Measurements from ENCODE around the gene ZNF616.
"Not testable (repeated sequence)": the region's sequence is repeated elsewhere in the genome, so short reads cannot be mapped to it uniquely, and the experiment has no call there.

ZNF616 gene

DNA sequence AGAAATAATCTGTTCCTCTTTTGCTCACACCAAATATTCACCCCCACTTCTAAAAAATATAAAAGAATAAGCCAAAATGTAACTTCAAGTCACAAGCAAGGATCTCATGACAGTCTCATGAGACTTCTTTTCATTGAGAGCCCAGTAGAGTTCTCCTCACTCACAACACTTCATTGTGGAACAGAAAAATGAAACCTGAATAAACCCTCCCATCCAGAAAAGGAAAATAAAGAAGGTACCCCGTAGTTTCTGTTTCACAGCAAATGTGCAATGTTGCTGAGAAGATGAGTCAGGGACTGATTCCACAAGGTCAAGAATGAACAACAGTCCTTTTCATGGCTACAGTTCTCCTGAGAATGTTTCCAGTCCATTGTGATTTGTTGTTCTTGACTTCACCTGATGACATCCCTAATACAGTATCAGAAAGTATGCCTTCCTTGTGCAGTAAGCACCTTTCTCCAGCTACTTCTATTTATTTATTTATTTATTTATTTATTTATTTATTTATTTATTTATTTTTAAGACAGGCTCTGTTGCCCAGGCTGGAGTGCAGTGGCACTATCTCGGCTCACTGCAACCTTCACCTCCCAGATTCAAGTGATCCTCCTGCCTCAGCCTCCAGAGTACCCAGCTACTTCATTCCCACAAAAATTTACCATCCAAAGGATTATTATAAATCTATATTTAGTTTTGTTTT lies 37.7 kb downstream of the ZNF616 start:
- no peaks in the 10 kb centered on the region for H3K27me3 ChIP-seq (ENCODE audit: control insufficient read depth, insufficient read depth, low read length)
- H3K4me3 ChIP-seq (ENCODE audit: low read length), result no peak overlapping the region
- no peak overlapping the region for H3K9ac ChIP-seq (ENCODE audit: low read depth, low read length)
- no peak overlapping the region for H3K4me2 ChIP-seq (ENCODE audit: low read length)
- peaks cover 5% of the 10 kb centered on the region for H3K9me3 ChIP-seq (replicated peaks; ENCODE audit: low read length)
- no peaks in the 10 kb centered on the region for H3K36me3 ChIP-seq (ENCODE audit: insufficient read depth, low read length)
- no peaks in the 10 kb centered on the region for H3K4me1 ChIP-seq (ENCODE audit: control insufficient read depth, insufficient read depth, low read length)

DNA sequence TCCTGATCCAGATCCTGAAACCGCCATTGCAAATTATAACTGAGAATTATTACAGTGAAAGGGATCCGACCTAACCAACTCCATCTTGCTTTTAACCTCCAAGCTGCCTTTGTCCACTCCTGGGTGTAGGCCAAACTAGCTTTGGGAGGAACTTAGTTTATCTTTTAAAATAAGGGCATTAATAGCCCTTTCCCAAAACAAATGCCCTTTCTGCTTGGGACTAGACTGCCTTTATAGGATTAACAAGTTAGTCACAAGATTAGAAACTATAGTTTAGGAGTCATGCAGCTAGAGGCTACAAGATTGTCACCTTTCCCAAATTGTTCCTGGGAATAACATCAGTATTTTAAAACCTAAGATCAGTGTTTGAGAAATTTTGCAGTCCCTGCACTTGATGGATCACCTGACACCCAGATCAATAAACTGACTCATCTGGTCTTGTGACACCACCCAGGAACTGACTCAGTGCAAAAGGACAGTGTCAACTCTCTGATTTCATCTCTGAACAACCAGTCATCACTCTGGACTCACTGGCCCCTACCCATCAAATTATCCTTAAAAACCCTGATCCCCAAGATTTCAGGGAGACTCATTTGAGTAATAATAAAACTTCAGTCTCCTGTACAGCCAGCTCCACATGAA lies 40.1 kb downstream of the ZNF616 start:
- Histone ChIP-seq H3K27me3 (ENCODE audit: control insufficient read depth, insufficient read depth, low read length) (no peaks in the 10 kb centered on the region), H3K4me2 (ENCODE audit: low read length) (no peak overlapping the region), H3K9ac (ENCODE audit: low read depth, low read length) (no peak overlapping the region), H3K9me3 (replicated peaks; ENCODE audit: low read length) (peaks cover 6% of the 10 kb centered on the region), H3K4me3 (ENCODE audit: low read length) (no peak overlapping the region), H3K36me3 (ENCODE audit: insufficient read depth, low read length) (no peaks in the 10 kb centered on the region), H3K4me1 (ENCODE audit: control insufficient read depth, insufficient read depth, low read length) (no peaks in the 10 kb centered on the region)

DNA sequence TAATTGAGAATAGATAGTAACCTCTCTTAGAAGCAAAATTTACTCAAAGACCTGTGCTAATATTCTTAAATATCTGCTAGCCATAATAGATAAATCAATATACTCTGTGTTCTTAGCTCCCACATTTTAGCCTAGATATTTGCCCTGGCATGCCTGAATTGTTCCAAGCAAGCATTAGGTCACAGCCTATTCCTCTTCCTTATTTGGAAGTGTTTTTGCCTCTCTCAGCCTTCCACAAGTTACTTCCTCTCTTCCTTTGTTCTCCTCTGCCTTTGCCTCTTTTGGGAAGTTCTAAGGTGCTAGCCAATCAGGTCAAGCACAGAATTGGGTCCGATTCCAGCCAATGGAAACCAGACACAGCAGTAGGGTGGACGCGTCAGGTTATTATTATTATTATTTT lies 43.3 kb downstream of the ZNF616 start:
- Histone ChIP-seq H3K36me3 (ENCODE audit: insufficient read depth, low read length) (peaks cover 21% of the 10 kb centered on the region), H3K4me2 (ENCODE audit: low read length) (peak overlapping the region; percentile 19)
- H3K9me3 ChIP-seq (replicated peaks; ENCODE audit: low read length); H3K4me1 ChIP-seq (ENCODE audit: control insufficient read depth, insufficient read depth, low read length); H3K27me3 ChIP-seq (ENCODE audit: control insufficient read depth, insufficient read depth, low read length); H3K9ac ChIP-seq (ENCODE audit: low read depth, low read length); H3K4me3 ChIP-seq (ENCODE audit: low read length): not testable (repeated sequence)

DNA sequence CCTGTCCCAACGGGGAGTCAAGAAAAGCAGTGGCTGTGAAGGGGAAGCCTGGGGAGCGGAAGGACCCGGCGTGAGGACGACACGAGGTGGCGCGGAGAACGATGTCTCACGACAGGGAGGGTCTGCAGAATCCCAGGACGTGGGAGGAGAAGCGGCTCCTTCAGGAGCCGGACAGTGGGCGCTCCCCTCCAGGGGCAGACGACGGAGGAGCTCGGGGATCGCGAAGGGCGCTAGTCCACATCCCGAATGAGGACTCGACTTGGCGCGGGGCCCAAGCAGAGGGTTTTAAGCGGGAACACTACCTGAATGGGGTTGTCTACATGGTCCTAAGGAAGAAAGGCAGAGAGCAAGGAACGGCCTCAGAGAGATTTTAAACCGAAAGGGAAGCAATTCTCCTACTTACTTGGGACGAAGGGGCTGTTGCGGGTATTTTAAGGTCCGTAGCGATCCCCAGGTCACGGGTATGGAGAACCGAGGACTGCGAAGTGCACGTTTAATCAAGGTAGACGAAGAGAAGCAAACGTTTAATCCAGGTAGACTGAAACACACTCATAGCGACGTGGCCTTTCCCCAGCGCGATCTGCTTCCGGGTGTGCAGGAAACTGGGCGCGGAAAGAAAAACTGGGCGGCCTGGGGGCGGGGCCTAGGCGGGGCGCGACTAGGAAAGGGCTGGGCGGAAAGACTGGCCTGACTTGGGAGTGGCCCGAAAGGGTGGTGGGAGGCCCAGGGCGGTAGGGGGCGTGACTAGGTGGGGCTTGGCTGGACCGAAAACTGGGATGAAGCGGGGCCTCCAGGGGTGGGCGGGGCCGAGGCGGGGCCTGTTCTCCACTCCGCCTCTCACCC lies 44.3 kb downstream of the ZNF616 start, which contains the start of gene ZNF841:
Gene ZNF841, minus strand, starts transcription at position 594 of the 843 bp plus-strand sequence. CDS start 10,964 bp downstream, outside the sequence.
- Histone ChIP-seq H3K36me3 (ENCODE audit: insufficient read depth, low read length) (peaks cover 25% of the 10 kb centered on the region), H3K4me2 (ENCODE audit: low read length) (peak within 1 kb of the TSS; percentile 96), H3K9me3 (replicated peaks; ENCODE audit: low read length) (peaks cover 6% of the 10 kb centered on the region), H3K9ac (ENCODE audit: low read depth, low read length) (peak within 1 kb of the TSS; percentile 98), H3K4me1 (ENCODE audit: control insufficient read depth, insufficient read depth, low read length) (no peaks in the 10 kb centered on the region), H3K27me3 (ENCODE audit: control insufficient read depth, insufficient read depth, low read length) (no peaks in the 10 kb centered on the region), H3K4me3 (ENCODE audit: low read length) (peak within 1 kb of the TSS; percentile 100)

DNA sequence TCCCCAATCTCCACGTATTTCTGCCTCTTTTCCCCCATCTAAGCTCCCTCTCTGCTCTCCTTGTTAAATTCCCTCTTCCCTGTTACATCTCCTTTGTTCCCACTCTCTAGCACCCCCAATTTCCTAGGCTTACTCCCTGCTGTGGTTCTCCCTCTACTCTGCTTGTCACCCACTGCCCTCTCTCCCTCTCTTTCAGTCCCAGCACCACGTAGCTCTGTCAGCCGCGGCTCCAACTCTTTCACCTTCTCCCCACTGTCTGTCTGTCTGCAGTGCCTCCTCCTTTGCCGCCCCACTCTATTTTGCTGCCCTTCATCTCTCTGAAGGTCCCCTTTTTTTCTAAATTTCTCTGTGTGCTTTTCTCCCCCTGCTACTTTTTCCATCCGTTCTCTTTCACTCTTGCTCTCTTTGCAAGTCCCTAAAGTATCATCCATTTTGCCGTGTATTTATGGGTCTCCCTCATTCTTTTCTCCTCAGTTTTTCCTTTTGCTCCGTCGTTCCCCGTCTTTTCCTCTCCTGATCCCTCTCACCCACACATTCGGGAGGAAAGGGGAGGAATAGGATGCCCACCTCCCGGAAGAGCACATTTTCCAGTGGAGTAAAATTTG lies 45.1 kb downstream of the ZNF616 start:
- H3K27me3 ChIP-seq (ENCODE audit: control insufficient read depth, insufficient read depth, low read length), result no peaks in the 10 kb centered on the region
- peak overlapping the region; percentile 98 for H3K9ac ChIP-seq (ENCODE audit: low read depth, low read length)
- H3K4me1 ChIP-seq (ENCODE audit: control insufficient read depth, insufficient read depth, low read length), result no peaks in the 10 kb centered on the region
- H3K4me3 ChIP-seq (ENCODE audit: low read length), result peak overlapping the region; percentile 100
- peak overlapping the region; percentile 96 for H3K4me2 ChIP-seq (ENCODE audit: low read length)
- H3K36me3 ChIP-seq (ENCODE audit: insufficient read depth, low read length), result peaks cover 32% of the 10 kb centered on the region
- peaks cover 6% of the 10 kb centered on the region for H3K9me3 ChIP-seq (replicated peaks; ENCODE audit: low read length)

DNA sequence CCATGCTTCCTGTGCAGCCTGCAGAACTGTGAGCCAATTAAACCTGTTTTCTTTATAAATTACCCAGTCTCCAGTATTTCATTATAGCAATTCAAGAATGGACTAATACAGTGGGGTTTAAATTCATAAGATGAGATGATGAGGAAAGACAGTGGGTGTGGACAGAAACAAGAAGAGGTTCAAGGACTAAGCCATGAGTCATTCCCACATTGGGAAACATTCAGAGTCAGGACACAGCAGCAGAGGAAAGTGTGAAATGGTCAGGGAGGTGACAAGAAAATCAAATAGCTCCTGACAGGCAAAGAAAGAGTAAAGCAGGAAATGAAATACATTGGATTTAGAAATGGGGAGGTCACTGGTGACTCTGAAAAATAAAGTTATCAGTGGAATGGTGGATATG lies 53.3 kb downstream of the ZNF616 start:
- peaks cover 10% of the 10 kb centered on the region for H3K9me3 ChIP-seq (replicated peaks; ENCODE audit: low read length)

DNA sequence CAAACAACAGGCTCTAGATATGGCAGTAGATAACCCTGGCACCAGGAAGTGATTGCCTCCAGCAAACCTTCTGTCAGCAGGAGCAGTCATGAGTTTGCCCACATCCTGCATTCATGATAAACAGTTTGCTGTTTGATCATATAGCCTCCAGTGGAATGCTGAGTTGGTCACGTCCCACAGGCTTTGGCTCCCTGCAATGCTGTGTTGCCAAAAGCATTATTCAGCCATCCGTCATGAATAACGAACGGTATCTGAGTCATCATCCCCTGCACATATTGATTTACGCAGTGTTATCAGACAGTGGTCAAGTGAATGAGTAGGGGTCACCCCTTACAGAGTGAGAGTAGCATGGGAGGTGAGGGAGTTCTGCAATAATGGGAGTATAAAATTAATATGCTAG lies 69.2 kb downstream of the ZNF616 start:
- Histone ChIP-seq H3K4me3 (ENCODE audit: low read length) (no peak overlapping the region), H3K36me3 (ENCODE audit: insufficient read depth, low read length) (peaks cover 88% of the 10 kb centered on the region), H3K9me3 (replicated peaks; ENCODE audit: low read length) (peaks cover 54% of the 10 kb centered on the region)

More for the DNA sequence above, 53.3 kb downstream of the ZNF616 start:
- no peak overlapping the region for H3K4me2 ChIP-seq (ENCODE audit: low read length)
- H3K4me1 ChIP-seq (ENCODE audit: control insufficient read depth, insufficient read depth, low read length), result no peaks in the 10 kb centered on the region
- no peak overlapping the region for H3K4me3 ChIP-seq (ENCODE audit: low read length)
- H3K27me3 ChIP-seq (ENCODE audit: control insufficient read depth, insufficient read depth, low read length), result no peaks in the 10 kb centered on the region
- H3K9ac ChIP-seq (ENCODE audit: low read depth, low read length), result no peak overlapping the region
- H3K36me3 ChIP-seq (ENCODE audit: insufficient read depth, low read length), result peaks cover 88% of the 10 kb centered on the region

DNA sequence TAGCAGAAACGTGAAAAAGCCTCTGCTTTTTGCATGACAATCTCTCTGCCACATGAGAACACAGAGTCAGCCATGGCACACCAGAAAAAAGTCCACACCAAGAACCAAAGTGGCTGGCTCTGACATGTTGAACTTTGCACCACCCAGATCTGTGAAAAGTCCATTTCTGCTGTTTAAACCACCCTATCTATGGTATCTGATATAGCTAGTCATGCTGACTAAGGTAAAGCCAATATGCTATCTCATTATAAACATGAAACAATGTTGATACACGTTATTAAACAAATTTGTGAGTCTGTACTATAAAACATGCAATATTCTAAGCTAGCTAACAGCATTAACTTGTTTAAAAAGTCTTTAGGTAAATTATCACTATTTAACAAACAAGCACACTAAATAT lies 70.1 kb downstream of the ZNF616 start:
- Histone ChIP-seq H3K9me3 (replicated peaks; ENCODE audit: low read length) (peaks cover 62% of the 10 kb centered on the region), H3K36me3 (ENCODE audit: insufficient read depth, low read length) (peaks cover 88% of the 10 kb centered on the region), H3K4me3 (ENCODE audit: low read length) (no peak overlapping the region), H3K9ac (ENCODE audit: low read depth, low read length) (no peak overlapping the region), H3K27me3 (ENCODE audit: control insufficient read depth, insufficient read depth, low read length) (no peaks in the 10 kb centered on the region), H3K4me2 (ENCODE audit: low read length) (no peak overlapping the region), H3K4me1 (ENCODE audit: control insufficient read depth, insufficient read depth, low read length) (no peaks in the 10 kb centered on the region)

More for the DNA sequence above, 69.2 kb downstream of the ZNF616 start:
- no peaks in the 10 kb centered on the region for H3K4me1 ChIP-seq (ENCODE audit: control insufficient read depth, insufficient read depth, low read length)
- no peak overlapping the region for H3K4me2 ChIP-seq (ENCODE audit: low read length)
- no peaks in the 10 kb centered on the region for H3K27me3 ChIP-seq (ENCODE audit: control insufficient read depth, insufficient read depth, low read length)
- H3K9ac ChIP-seq (ENCODE audit: low read depth, low read length), result no peak overlapping the region

DNA sequence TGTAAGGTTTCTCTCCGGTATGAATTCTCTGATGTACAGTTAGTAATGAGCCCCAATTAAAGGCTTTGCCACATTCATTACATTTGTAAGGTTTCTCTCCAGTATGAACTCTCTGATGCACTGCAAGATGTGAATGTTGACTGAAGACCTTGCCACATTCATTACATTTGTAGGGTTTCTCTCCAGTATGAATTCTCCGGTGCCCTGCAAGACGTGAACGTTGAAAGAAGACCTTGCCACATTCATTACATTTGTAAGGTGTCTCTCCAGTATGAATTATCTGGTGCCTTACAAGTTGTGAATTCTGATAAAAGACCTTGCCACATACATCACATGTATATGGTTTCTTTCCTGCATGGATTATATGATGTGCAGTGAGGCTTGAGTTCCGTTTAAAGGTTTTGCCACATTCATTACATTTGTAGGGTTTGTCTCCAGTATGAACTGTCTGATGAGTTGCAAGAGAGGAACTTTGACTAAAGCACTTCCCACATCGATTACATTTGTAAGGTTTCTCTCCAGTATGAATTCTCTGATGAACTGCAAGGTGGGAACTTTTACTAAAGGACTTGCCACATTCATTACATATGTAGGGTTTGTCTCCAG lies 73.4 kb downstream of the ZNF616 start:
- no peak overlapping the region for H3K4me3 ChIP-seq (ENCODE audit: low read length)
- H3K27me3 ChIP-seq (ENCODE audit: control insufficient read depth, insufficient read depth, low read length), result no peaks in the 10 kb centered on the region
- H3K36me3 ChIP-seq (ENCODE audit: insufficient read depth, low read length), result peaks cover 84% of the 10 kb centered on the region
- H3K9me3 ChIP-seq (replicated peaks; ENCODE audit: low read length), result peaks cover 80% of the 10 kb centered on the region
- H3K9ac ChIP-seq (ENCODE audit: low read depth, low read length), result no peak overlapping the region
- no peak overlapping the region for H3K4me2 ChIP-seq (ENCODE audit: low read length)
- H3K4me1 ChIP-seq (ENCODE audit: control insufficient read depth, insufficient read depth, low read length), result no peaks in the 10 kb centered on the region

DNA sequence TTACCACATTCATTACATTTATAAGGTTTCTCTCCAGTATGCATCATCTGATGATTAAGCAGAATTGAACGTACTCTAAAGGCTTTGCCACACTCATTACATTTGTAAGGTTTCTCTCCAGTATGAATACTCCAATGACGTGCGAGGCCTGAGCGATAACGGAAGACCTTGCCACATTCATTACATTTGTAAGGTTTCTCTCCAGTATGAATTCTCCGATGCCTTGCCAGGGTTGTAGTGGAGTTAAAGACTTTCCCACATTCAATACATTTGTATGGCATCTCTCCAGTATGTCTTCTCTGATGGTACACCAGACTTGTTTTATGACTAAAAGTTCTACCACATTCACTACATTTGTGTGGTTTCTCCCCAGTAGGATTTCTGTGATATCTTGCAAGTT lies 74.3 kb downstream of the ZNF616 start:
- no peak overlapping the region for H3K9ac ChIP-seq (ENCODE audit: low read depth, low read length)
- H3K9me3 ChIP-seq (replicated peaks; ENCODE audit: low read length), result peaks cover 76% of the 10 kb centered on the region
- H3K27me3 ChIP-seq (ENCODE audit: control insufficient read depth, insufficient read depth, low read length), result no peaks in the 10 kb centered on the region
- no peaks in the 10 kb centered on the region for H3K4me1 ChIP-seq (ENCODE audit: control insufficient read depth, insufficient read depth, low read length)
- no peak overlapping the region for H3K4me2 ChIP-seq (ENCODE audit: low read length)
- peaks cover 74% of the 10 kb centered on the region for H3K36me3 ChIP-seq (ENCODE audit: insufficient read depth, low read length)
- no peak overlapping the region for H3K4me3 ChIP-seq (ENCODE audit: low read length)
